Endothelial cell of umbilical vein (primary cell): Measurements from ENCODE around the gene NDUFB7. TPM values are rescaled to one million over a fixed set of nuclear protein-coding genes. Genes with fewer than 3 reads are reported as not detected.
"Not testable (repeated sequence)": the region's sequence is repeated elsewhere in the genome, so short reads cannot be mapped to it uniquely, and the experiment has no call there.

Experiments used
- BruUV-seq: library from RNA; stranded (reverse); fragments of 400-500 nt; replicated peaks from 2 replicates; lab custom pipeline; 2021; lab: Mats Ljungman, UMichigan
- CTCF ChIA-PET: fragments of 300-600, 350-600 bp; sonication (Branson Sonifier 250); formaldehyde crosslinking; loops from one replicate; lab custom pipeline; 2021; ENCODE audit warnings: antibody characterized with exemption, inconsistent platforms; lab: Charles Lee
- POLR2A ChIA-PET: fragments of 300-600, 350-600 bp; sonication (Branson Sonifier 250); formaldehyde crosslinking; loops from one replicate; lab custom pipeline; 2021; ENCODE audit warnings: antibody characterized with exemption, inconsistent platforms; lab: Charles Lee
- DNase-seq: peaks from one replicate; pipeline ENCODE4 v3.0.0-alpha.2; 2011; ENCODE audit warnings: low read depth, low spot score
- FAIRE-seq: peaks from 2 replicates; lab custom pipeline; 2011; peaks lifted over from hg19 to GRCh38; lab: Jason Lieb, UNC
- H2AFZ ChIP-seq: 2 replicates; pipeline ENCODE4 v1.6.0; 2012; ENCODE audit warnings: low read depth, low read length, control low read depth, inconsistent platforms
- H3K27ac ChIP-seq: 2 replicates; pipeline ENCODE4 v1.5.1; 2011; ENCODE audit warnings: low read depth, mild to moderate bottlenecking, control low read depth, low read length, moderate library complexity; ENCODE audit not compliant: insufficient read depth
- H3K27me3 ChIP-seq, 2 experiments: 2 replicates each; pipeline versions ENCODE4 v1.6.0 to v1.6.1; 2011; ENCODE audit warnings: low read length in 2 of 2, mixed read lengths in 1 of 2; ENCODE audit not compliant: control insufficient read depth in 2 of 2, insufficient read depth in 2 of 2
- H3K36me3 ChIP-seq, 2 experiments: 2 replicates in 1 of 2; 3 replicates in 1 of 2; pipeline ENCODE4 v1.5.1; 2011; ENCODE audit warnings: low read length in 2 of 2, mild to moderate bottlenecking in 1 of 2, moderate library complexity in 1 of 2; ENCODE audit not compliant: control insufficient read depth in 2 of 2, insufficient read depth in 2 of 2; ENCODE audit errors: extremely low read depth in 1 of 2
- H3K4me1 ChIP-seq: 3 replicates; pipeline ENCODE4 v1.5.1; 2011; ENCODE audit warnings: mild to moderate bottlenecking, low read length; ENCODE audit not compliant: control insufficient read depth, insufficient read depth; ENCODE audit errors: extremely low read depth
- H3K4me2 ChIP-seq: 2 replicates; pipeline ENCODE4 v1.6.1; 2011; ENCODE audit warnings: low read length, control low read depth, mixed read lengths; ENCODE audit not compliant: insufficient read depth
- H3K4me3 ChIP-seq, 3 experiments: fragments of 200-600 bp in 1 of 3; sonication (generic), shearing (Covaris generic) in 1 of 3; replicated peaks in 1 of 3; 2 replicates each; pipeline ENCODE4 v1.5.1; 2011 to 2016; ENCODE audit warnings: control low read depth in 3 of 3, low read length in 3 of 3, mild to moderate bottlenecking in 2 of 3, inconsistent platforms in 1 of 3, low read depth in 1 of 3, moderate library complexity in 1 of 3; ENCODE audit not compliant: insufficient read depth in 1 of 3
- H3K79me2 ChIP-seq: 2 replicates; pipeline ENCODE4 v1.6.0; 2012; ENCODE audit warnings: low read length, inconsistent platforms; ENCODE audit not compliant: control insufficient read depth, insufficient read depth
- H3K9ac ChIP-seq: replicated peaks from 2 replicates; pipeline ENCODE3; 2011; ENCODE audit warnings: low read length, control low read depth; ENCODE audit not compliant: insufficient read depth; ENCODE audit errors: extremely low read depth
- H3K9me1 ChIP-seq: replicated peaks from 3 replicates; pipeline ENCODE4 v1.6.0; 2011; ENCODE audit warnings: mild to moderate bottlenecking, low read length; ENCODE audit not compliant: control insufficient read depth, insufficient read depth; ENCODE audit errors: extremely low read depth
- H3K9me3 ChIP-seq: replicated peaks from 2 replicates; pipeline ENCODE4 v1.5.1; 2012; ENCODE audit warnings: low read length, inconsistent platforms; ENCODE audit not compliant: control insufficient read depth, insufficient read depth
- H4K20me1 ChIP-seq: replicated peaks from 2 replicates; pipeline ENCODE3; 2011; ENCODE audit warnings: mild to moderate bottlenecking, low read length; ENCODE audit not compliant: control insufficient read depth, insufficient read depth; ENCODE audit errors: extremely low read depth
- CTCF ChIP-seq, 2 donors: IDR thresholded peaks; 1 replicate in 1 of 2; 2 replicates in 1 of 2; pipeline ENCODE4 v1.5.1; 2011; ENCODE audit warnings: low read length in 2 of 2, mild to moderate bottlenecking in 2 of 2, moderate library complexity in 2 of 2, control low read depth in 1 of 2, inconsistent platforms in 1 of 2, low read depth in 1 of 2; ENCODE audit not compliant: insufficient read depth in 1 of 2; ENCODE audit errors: extremely low read depth in 1 of 2
- EZH2 ChIP-seq: IDR thresholded peaks from 2 replicates; pipeline ENCODE4 v1.6.1; 2012; ENCODE audit warnings: borderline replicate concordance, low read depth, mild to moderate bottlenecking, moderate library complexity, low read length, inconsistent platforms; ENCODE audit not compliant: severe bottlenecking
- POLR2A ChIP-seq: IDR thresholded peaks from 2 replicates; pipeline ENCODE4 v1.6.1; 2012; ENCODE audit warnings: low read depth, mild to moderate bottlenecking, control low read depth, low read length
- dilution Hi-C: fragments of 300-500 bp; cut with MboI; formaldehyde crosslinking; loops from one replicate; pipeline ENCODE4 v1.15.0; 2019; ENCODE audit warnings: low sequenced_read_pairs; ENCODE audit not compliant: extremely low pct_ligation_motif_present
- intact Hi-C: fragments of 100-400 bp; cut with micrococcal nuclease; formaldehyde crosslinking; loops from one replicate; pipeline ENCODE4 v1.10.0; 2022
- polyA plus RNA-seq, 4 experiments: library from polyadenylated mRNA; depleted of rRNA in 3 of 4; stranded (reverse) in 3 of 4; unstranded in 1 of 4; fragments of >200 nt; gene quantifications; 2 replicates each; pipeline versions ENCODE4 v1.2.1 to v1.2.3, GENCODE V29; 2011 to 2012; ENCODE audit warnings: missing spikeins in 1 of 4
- total RNA-seq: library from RNA; stranded (reverse); gene quantifications from 2 replicates; pipeline ENCODE4 v1.2.3, GENCODE V29; 2021

The NDUFB7 gene
- total and polyA plus RNA-seq, 2 donors (not counting 3 experiments of a cell fraction or from before 2014, with no cell fraction given) = 177 to 655 TPM

GRCh38 chr19:14614099-14614412 is 42.2 kb upstream of the NDUFB7 start:
- FAIRE-seq = no peak
- Histone ChIP-seq H4K20me1 (no peaks in the 10 kb centered on the region), H3K9me1 (no peaks in the 10 kb centered on the region), H3K4me1 (no peaks in the 10 kb centered on the region), H3K9me3 (no peaks in the 10 kb centered on the region), H2AFZ (no peak overlapping the region), H3K79me2 (no peaks in the 10 kb centered on the region), H3K9ac (no peak overlapping the region), H3K27ac (no peak overlapping the region), H3K4me2 (no peak overlapping the region), H3K4me3 (no peak overlapping the region), H3K27me3 (no peaks in the 10 kb centered on the region), H3K36me3 (no peaks in the 10 kb centered on the region)
- POLR2A ChIA-PET = no interaction called here
- TF ChIP-seq CTCF (IDR thresholded peaks at IDR 0.05; ENCODE audit: extremely low read depth in 1 of 2, insufficient read depth in 1 of 2, low read depth in 1 of 2, low read length in 2 of 2) (no peak), POLR2A (no peak), EZH2 (no peak)
- dilution Hi-C loops = no loop called here
- intact Hi-C loops = no loop called here
- CTCF ChIA-PET = no interaction called here
- no TSS peak for BruUV-seq
- DNase-seq = no peak

- BruUV-seq, H2AFZ ChIP-seq, DNase-seq, H3K79me2 ChIP-seq, H3K36me3 ChIP-seq, POLR2A ChIA-PET, intact Hi-C loops, H3K4me1 ChIP-seq, dilution Hi-C loops, FAIRE-seq, H3K9me3 ChIP-seq, CTCF ChIA-PET, H4K20me1 ChIP-seq, H3K27me3 ChIP-seq, H3K9ac ChIP-seq, H3K4me2 ChIP-seq, H3K27ac ChIP-seq, H3K4me3 ChIP-seq, H3K9me1 ChIP-seq: not testable (repeated sequence)
Observed at GRCh38 chr19:14613399-14614098, 41.7 kb upstream of the NDUFB7 start.
